Kidney epithelial cell (primary cell): ENCODE results near the gene KCNJ1. TPM values are rescaled to one million over a fixed set of nuclear protein-coding genes. Genes with fewer than 3 reads are reported as not detected.

Experiments used
- DNase-seq: peaks from one replicate; pipeline ENCODE4 v3.0.0-alpha.2; 2010; ENCODE audit warnings: low read depth
- H3K27me3 ChIP-seq: 2 replicates; pipeline ENCODE4 v1.6.0; 2011; ENCODE audit warnings: low read length; ENCODE audit not compliant: control insufficient read depth, insufficient read depth
- H3K36me3 ChIP-seq: 2 replicates; pipeline ENCODE4 v1.5.1; 2011; ENCODE audit warnings: low read length; ENCODE audit not compliant: control insufficient read depth, insufficient read depth
- H3K4me3 ChIP-seq: 2 replicates; pipeline ENCODE4 v1.5.1; 2011; ENCODE audit warnings: low read depth, mild to moderate bottlenecking, control low read depth, low read length
- total RNA-seq: library from RNA; depleted of rRNA; stranded (reverse); fragments of >200 nt; gene quantifications from 2 replicates; pipeline ENCODE4 v1.2.3, GENCODE V29; 2015
- TF ChIP-seq, protein P1 (sequence below): IDR thresholded peaks from 2 replicates; pipeline ENCODE4 v1.5.1; 2011; ENCODE audit warnings: mild to moderate bottlenecking, moderate library complexity, low read length, control low read depth, inconsistent platforms; ENCODE audit not compliant: insufficient read depth, poor library complexity, severe bottlenecking

KCNJ1 gene
- total RNA-seq, 1 donor from 2014 or later, result not detected

DNA sequence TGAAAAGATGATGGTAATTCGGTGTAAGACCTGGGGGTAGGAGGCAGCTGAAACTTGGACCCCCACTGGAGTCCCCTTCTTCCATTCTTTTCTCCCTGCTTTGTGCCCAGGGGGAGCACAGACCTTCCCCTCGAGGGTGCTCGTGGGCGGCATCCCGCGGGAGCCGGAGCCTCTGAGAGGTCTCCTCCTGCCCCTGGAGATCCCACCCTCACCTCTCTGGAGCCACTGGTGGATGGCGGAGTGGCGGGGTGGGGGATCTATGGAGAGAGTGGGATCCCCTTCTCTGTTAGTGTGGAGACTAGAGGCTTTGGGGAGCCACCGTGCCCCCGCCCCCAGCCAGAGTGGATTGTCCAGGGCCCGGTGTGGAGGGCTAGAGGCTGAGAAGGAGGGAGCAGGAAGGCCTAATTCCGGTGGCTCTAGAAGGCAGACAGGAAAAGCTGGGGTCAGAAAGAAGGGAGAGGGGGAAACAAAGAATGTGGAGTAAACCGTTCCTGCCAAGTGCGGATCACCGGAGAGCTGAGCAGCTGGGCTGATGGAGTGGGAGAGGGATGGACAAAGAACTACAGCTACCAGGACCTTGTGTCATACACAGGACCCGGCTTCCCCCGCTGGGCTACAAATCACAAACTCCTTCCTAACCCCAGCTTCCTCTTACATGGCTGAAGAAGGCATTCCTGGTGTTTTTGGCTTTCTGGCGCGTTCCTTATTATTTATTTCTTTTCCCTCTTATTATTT is 41.9 kb downstream of the KCNJ1 start:
- H3K27me3 ChIP-seq, result peaks cover 3% of the 10 kb centered on the region
- no peak overlapping the region for H3K4me3 ChIP-seq
- TF ChIP-seq, protein P1, sequence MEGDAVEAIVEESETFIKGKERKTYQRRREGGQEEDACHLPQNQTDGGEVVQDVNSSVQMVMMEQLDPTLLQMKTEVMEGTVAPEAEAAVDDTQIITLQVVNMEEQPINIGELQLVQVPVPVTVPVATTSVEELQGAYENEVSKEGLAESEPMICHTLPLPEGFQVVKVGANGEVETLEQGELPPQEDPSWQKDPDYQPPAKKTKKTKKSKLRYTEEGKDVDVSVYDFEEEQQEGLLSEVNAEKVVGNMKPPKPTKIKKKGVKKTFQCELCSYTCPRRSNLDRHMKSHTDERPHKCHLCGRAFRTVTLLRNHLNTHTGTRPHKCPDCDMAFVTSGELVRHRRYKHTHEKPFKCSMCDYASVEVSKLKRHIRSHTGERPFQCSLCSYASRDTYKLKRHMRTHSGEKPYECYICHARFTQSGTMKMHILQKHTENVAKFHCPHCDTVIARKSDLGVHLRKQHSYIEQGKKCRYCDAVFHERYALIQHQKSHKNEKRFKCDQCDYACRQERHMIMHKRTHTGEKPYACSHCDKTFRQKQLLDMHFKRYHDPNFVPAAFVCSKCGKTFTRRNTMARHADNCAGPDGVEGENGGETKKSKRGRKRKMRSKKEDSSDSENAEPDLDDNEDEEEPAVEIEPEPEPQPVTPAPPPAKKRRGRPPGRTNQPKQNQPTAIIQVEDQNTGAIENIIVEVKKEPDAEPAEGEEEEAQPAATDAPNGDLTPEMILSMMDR, result no peak
- no peaks in the 10 kb centered on the region for H3K36me3 ChIP-seq
- DNase-seq, result no peak

DNA sequence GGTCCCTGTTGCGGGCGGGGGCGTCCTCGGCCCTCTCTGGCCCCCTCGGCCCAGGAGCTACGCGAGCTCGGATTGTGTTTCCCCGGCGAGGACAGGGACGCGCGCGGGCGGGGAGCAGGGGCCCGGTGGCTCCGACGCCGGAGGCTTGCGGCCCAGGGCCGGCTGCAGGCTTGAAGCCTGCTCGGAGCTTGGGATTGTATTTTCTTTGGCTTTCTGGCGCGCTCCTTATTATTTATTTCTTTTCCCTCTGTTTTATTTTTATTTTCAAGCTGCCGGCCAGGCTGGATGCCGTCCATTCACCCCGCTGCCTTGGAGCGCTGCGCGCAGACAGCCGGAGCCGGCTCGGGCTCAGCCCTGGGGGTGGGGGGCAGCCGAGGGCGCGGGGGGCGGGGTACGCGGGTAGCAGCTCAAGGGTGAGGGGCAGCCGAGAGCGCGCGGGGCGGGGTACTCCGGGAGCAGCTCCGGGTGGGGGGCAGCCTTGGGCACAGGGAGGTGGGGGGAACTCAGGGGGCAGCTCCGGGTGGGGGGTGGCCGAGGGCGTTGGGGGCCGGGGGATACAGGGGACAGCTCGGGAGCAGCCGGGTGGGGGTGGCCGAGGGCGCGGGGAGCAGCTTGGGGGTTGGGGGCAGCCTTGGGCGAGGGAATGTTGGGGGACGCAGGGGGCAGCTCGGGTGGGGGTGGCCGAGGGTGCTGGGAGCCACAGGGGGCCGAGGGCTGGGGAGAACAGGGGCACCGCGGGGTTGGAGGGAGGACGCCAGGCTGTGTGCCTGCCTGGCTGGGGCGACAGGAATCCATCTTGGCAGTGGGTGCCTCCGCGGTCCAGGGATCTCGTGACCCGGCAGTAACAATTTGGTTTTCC is 42.7 kb downstream of the KCNJ1 start:
- DNase-seq, result no peak
- Histone ChIP-seq H3K36me3 (no peaks in the 10 kb centered on the region), H3K4me3 (peak overlapping the region; percentile 23), H3K27me3 (peaks cover 3% of the 10 kb centered on the region)
- TF ChIP-seq, protein P1, result no peak

DNA sequence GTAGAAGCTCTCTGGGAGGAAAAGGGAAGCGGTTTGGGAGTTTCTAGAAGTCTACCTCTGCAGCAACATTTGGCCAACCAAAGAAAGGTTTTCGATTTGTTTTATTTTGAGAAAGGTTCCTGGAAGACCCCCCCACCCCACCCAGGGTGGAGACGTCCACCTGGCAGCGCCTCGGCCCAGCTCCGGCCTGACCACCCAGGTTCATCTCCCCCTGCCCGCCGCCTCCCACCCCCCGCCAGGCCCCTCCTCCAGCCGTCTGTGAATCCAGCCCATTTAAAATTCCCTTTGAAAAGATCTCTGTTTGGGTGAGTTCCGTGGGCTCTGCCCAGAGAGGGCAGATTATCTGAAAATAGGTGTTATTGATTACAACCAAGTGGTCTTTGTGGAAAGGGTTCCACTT is 43.3 kb downstream of the KCNJ1 start:
- H3K27me3 ChIP-seq, result peaks cover 3% of the 10 kb centered on the region
- TF ChIP-seq, protein P1, result no peak
- H3K4me3 ChIP-seq, result no peak overlapping the region
- H3K36me3 ChIP-seq, result no peaks in the 10 kb centered on the region
- no peak for DNase-seq

DNA sequence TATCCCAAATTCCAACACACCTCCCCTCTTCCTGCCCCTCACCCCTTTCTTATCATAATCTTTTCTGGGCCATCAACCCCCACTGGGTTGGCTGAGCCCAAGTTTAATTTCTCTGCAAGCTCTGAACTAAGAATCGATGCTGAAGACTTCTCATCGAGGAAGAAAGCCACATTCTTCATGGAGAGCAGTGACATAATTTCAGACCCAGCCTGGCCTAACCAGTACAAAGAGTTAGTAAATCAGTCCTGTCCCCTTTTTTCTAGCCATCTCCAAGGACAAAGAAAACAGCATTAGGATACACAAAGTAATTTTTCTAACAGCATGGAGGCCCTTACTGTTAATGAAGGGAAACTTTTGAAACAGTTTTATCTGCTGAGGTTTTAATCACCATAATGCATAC is 45.0 kb downstream of the KCNJ1 start:
- no peak for DNase-seq
- TF ChIP-seq, protein P1, result no peak
- H3K4me3 ChIP-seq, result no peak overlapping the region

DNA sequence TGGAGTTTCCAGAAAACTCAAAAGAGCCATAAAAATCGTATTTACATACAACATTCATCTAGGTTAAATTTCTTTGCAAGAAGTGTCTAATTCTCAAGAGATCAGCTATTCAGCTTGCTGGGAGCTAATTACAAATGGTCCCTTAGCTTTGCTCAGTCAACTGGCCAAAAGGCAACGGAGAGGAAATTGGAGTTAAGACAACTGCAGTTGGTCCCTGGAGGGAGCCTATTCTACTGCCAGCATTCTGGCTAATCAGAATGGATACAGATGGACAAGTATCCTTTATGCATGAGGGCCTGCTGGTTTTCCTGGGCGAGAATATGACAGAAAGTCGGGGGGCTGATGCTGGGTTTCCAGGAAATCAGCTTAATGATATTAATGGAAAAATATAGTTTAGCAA is 45.5 kb downstream of the KCNJ1 start:
- TF ChIP-seq, protein P1, result no peak
- Histone ChIP-seq H3K4me3 (no peak overlapping the region), H3K27me3 (peaks cover 3% of the 10 kb centered on the region), H3K36me3 (no peaks in the 10 kb centered on the region)
- no peak for DNase-seq

More for the DNA sequence above, 45.0 kb downstream of the KCNJ1 start:
- no peaks in the 10 kb centered on the region for H3K36me3 ChIP-seq
- peaks cover 3% of the 10 kb centered on the region for H3K27me3 ChIP-seq

DNA sequence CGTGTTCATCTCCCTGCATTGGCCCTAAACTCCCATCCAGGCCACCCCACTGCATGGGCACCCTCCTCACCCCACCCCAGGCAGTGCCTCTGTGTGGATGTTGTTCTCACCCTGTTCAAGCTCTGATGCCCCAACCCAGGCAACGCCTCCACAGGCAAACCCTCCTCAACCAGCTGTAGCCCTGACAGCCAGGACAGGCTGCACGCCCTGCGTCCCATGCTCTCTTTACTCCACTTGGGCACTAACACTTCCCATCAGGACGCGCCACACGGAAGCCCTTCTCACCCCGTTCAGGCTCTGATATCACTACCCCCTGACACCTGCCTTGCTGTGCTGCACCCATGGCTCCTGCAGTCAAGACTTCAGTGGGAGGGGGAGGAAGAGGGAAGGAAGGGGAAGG is 47.9 kb downstream of the KCNJ1 start:
- DNase-seq, result no peak
- Histone ChIP-seq H3K4me3 (no peak overlapping the region), H3K27me3 (peaks cover 3% of the 10 kb centered on the region), H3K36me3 (no peaks in the 10 kb centered on the region)
- TF ChIP-seq, protein P1, result no peak
